Neural cell (in vitro differentiated cells): ENCODE measurements around the gene FBN1. TPM values are rescaled to one million over a fixed set of nuclear protein-coding genes. Genes with fewer than 3 reads are reported as not detected.

Source experiments
- H2AFZ ChIP-seq: fragments of 200-600, 300-800 bp; sonication (generic), shearing (Covaris generic); 2 replicates; pipeline ENCODE4 v1.6.0; 2014; ENCODE audit warnings: low read depth, mild to moderate bottlenecking, antibody characterized with exemption, low read length, moderate library complexity
- H3F3A ChIP-seq: fragments of 200-600 bp; shearing (Covaris generic); 2 replicates; pipeline ENCODE4 v1.6.1; 2016; ENCODE audit warnings: mild to moderate bottlenecking, moderate library complexity, mixed read lengths, antibody characterized with exemption, low read length; ENCODE audit not compliant: insufficient read depth, poor library complexity, severe bottlenecking
- H3K27ac ChIP-seq: fragments of 200-600, 300-800 bp; sonication (generic), shearing (Covaris generic); 2 replicates; pipeline ENCODE4 v1.5.1; 2014; ENCODE audit warnings: mild to moderate bottlenecking, low read length, moderate library complexity
- H3K27me3 ChIP-seq: fragments of 300-800, 200-600 bp; sonication (generic), shearing (Covaris generic); 2 replicates; pipeline ENCODE4 v1.6.0; 2014; ENCODE audit warnings: mild to moderate bottlenecking, low read depth, low read length, moderate library complexity; ENCODE audit not compliant: insufficient read depth
- H3K36me3 ChIP-seq: fragments of 300-800, 200-600 bp; sonication (generic), shearing (Covaris generic); 2 replicates; pipeline ENCODE4 v1.5.1; 2014; ENCODE audit warnings: mild to moderate bottlenecking, antibody characterized with exemption, low read length, moderate library complexity; ENCODE audit not compliant: insufficient read depth
- H3K4me2 ChIP-seq: fragments of 300-800, 200-600 bp; sonication (generic), shearing (Covaris generic); 2 replicates; pipeline ENCODE4 v1.6.0; 2014; ENCODE audit warnings: mild to moderate bottlenecking, low read length
- H3K4me3 ChIP-seq: fragments of 300-800, 200-600 bp; sonication (generic), shearing (Covaris generic); 2 replicates; pipeline ENCODE4 v1.5.1; 2014; ENCODE audit warnings: mild to moderate bottlenecking, low read length, moderate library complexity
- H3K79me2 ChIP-seq: fragments of 200-600 bp; shearing (Covaris generic); replicated peaks from 2 replicates; pipeline ENCODE4 v1.6.0; 2014; ENCODE audit warnings: mild to moderate bottlenecking, low read length, moderate library complexity; ENCODE audit not compliant: insufficient read depth
- H3K9ac ChIP-seq: fragments of 300-800, 200-600 bp; sonication (generic), shearing (Covaris generic); 2 replicates; pipeline ENCODE4 v1.6.1; 2016; ENCODE audit warnings: mild to moderate bottlenecking, low read length, mixed read lengths
- H3K9me2 ChIP-seq: fragments of 200-600 bp; shearing (Covaris generic); 2 replicates; pipeline ENCODE4 v1.6.1; 2016; ENCODE audit warnings: mild to moderate bottlenecking, low read length, mixed read lengths; ENCODE audit not compliant: insufficient read depth
- H3K9me3 ChIP-seq: fragments of 200-600, 300-800 bp; sonication (generic), shearing (Covaris generic); 2 replicates; pipeline ENCODE4 v1.6.1; 2016; ENCODE audit warnings: mild to moderate bottlenecking, mixed run types, low read length, moderate library complexity, mixed read lengths
- H4K20me1 ChIP-seq: fragments of 200-600 bp; shearing (Covaris generic); 2 replicates; pipeline ENCODE4 v1.6.1; 2016; ENCODE audit warnings: mild to moderate bottlenecking, mixed run types; ENCODE audit not compliant: insufficient read depth
- EP300 ChIP-seq: fragments of 450-650 bp; conservative IDR thresholded peaks from 2 replicates; pipeline ENCODE4 v1.6.1; 2014; ENCODE audit warnings: antibody characterized with exemption, mild to moderate bottlenecking, moderate library complexity; ENCODE audit not compliant: poor library complexity, severe bottlenecking
- EZH2 ChIP-seq: fragments of 200-600, 300-800 bp; shearing (Covaris generic), sonication (generic); IDR thresholded peaks from 2 replicates; pipeline ENCODE4 v1.6.1; 2014; ENCODE audit warnings: antibody characterized with exemption, low read length, borderline replicate concordance, mild to moderate bottlenecking; ENCODE audit not compliant: insufficient read depth, poor library complexity, severe bottlenecking
- MXI1 ChIP-seq: fragments of 450-650 bp; conservative IDR thresholded peaks from 2 replicates; pipeline ENCODE4 v1.6.1; 2014; ENCODE audit warnings: antibody characterized with exemption, mild to moderate bottlenecking; ENCODE audit not compliant: poor library complexity, severe bottlenecking
- POLR2AphosphoS5 ChIP-seq: IDR thresholded peaks from 2 replicates; pipeline ENCODE4 v1.6.1; 2012
- RAD21 ChIP-seq: fragments of 450-650 bp; conservative IDR thresholded peaks from 2 replicates; pipeline ENCODE4 v1.6.1; 2014; ENCODE audit warnings: antibody characterized with exemption, mild to moderate bottlenecking, moderate library complexity
- SMC3 ChIP-seq: fragments of 450-650 bp; conservative IDR thresholded peaks from 2 replicates; pipeline ENCODE4 v1.6.1; 2014; ENCODE audit warnings: antibody characterized with exemption, mild to moderate bottlenecking, moderate library complexity; ENCODE audit not compliant: poor library complexity
- TAF1 ChIP-seq: IDR thresholded peaks from 2 replicates; pipeline ENCODE4 v1.6.1; 2012; ENCODE audit warnings: low read depth
- polyA plus RNA-seq: library from polyadenylated mRNA; depleted of rRNA; stranded (reverse); fragments of >200 nt; gene quantifications from 2 replicates; pipeline ENCODE4 v1.2.3, GENCODE V29; 2014
- TF ChIP-seq, protein P1 (sequence below): IDR thresholded peaks from 2 replicates; pipeline ENCODE4 v1.6.1; 2012; ENCODE audit warnings: borderline replicate concordance
- TF ChIP-seq, protein P2 (sequence below): fragments of 450-650 bp; IDR thresholded peaks from 2 replicates; pipeline ENCODE4 v1.5.1; 2014; ENCODE audit warnings: antibody characterized with exemption, mild to moderate bottlenecking, moderate library complexity; ENCODE audit not compliant: poor library complexity, severe bottlenecking

The FBN1 gene
- polyA plus RNA-seq, 1 donor from 2014 or later = 22.0 TPM

DNA sequence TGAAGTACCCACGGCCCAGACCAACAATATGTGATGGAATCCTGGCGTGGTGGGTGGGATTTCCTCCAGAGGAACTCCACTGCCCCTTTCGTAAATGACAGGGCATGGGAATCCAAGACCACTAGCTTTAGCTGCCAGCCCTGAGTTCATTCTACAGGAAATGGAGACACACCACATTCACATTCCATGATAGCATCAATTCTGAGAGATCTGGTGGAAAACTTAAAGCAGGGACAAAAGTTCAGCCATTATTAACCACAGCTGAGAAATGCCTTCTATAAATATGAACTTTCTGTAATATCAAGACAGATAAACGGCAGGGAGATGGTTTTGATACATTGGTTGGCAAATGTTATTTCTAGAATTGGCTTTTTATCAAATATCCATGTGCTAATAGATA, 98.2 kb downstream of the FBN1 start:
- H2AFZ ChIP-seq = no peak overlapping the region
- no peaks in the 10 kb centered on the region for H3K79me2 ChIP-seq
- H3F3A ChIP-seq = no peaks in the 10 kb centered on the region
- H3K9me2 ChIP-seq = no peaks in the 10 kb centered on the region
- no peak overlapping the region for H3K9ac ChIP-seq
- no peaks in the 10 kb centered on the region for H3K36me3 ChIP-seq
- TF ChIP-seq, protein P1, sequence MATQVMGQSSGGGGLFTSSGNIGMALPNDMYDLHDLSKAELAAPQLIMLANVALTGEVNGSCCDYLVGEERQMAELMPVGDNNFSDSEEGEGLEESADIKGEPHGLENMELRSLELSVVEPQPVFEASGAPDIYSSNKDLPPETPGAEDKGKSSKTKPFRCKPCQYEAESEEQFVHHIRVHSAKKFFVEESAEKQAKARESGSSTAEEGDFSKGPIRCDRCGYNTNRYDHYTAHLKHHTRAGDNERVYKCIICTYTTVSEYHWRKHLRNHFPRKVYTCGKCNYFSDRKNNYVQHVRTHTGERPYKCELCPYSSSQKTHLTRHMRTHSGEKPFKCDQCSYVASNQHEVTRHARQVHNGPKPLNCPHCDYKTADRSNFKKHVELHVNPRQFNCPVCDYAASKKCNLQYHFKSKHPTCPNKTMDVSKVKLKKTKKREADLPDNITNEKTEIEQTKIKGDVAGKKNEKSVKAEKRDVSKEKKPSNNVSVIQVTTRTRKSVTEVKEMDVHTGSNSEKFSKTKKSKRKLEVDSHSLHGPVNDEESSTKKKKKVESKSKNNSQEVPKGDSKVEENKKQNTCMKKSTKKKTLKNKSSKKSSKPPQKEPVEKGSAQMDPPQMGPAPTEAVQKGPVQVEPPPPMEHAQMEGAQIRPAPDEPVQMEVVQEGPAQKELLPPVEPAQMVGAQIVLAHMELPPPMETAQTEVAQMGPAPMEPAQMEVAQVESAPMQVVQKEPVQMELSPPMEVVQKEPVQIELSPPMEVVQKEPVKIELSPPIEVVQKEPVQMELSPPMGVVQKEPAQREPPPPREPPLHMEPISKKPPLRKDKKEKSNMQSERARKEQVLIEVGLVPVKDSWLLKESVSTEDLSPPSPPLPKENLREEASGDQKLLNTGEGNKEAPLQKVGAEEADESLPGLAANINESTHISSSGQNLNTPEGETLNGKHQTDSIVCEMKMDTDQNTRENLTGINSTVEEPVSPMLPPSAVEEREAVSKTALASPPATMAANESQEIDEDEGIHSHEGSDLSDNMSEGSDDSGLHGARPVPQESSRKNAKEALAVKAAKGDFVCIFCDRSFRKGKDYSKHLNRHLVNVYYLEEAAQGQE = no peak
- TF ChIP-seq TAF1 = no peak
- TF ChIP-seq, protein P2, sequence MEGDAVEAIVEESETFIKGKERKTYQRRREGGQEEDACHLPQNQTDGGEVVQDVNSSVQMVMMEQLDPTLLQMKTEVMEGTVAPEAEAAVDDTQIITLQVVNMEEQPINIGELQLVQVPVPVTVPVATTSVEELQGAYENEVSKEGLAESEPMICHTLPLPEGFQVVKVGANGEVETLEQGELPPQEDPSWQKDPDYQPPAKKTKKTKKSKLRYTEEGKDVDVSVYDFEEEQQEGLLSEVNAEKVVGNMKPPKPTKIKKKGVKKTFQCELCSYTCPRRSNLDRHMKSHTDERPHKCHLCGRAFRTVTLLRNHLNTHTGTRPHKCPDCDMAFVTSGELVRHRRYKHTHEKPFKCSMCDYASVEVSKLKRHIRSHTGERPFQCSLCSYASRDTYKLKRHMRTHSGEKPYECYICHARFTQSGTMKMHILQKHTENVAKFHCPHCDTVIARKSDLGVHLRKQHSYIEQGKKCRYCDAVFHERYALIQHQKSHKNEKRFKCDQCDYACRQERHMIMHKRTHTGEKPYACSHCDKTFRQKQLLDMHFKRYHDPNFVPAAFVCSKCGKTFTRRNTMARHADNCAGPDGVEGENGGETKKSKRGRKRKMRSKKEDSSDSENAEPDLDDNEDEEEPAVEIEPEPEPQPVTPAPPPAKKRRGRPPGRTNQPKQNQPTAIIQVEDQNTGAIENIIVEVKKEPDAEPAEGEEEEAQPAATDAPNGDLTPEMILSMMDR = no peak
- TF ChIP-seq RAD21 = no peak
- TF ChIP-seq EP300 = no peak
- TF ChIP-seq POLR2AphosphoS5 = no peak
- TF ChIP-seq EZH2 = no peak
- TF ChIP-seq MXI1 = no peak
- no peak for TF ChIP-seq SMC3
- H3K9me3 ChIP-seq = no peaks in the 10 kb centered on the region
- H3K4me2 ChIP-seq = no peak overlapping the region
- no peaks in the 10 kb centered on the region for H4K20me1 ChIP-seq
- H3K4me3 ChIP-seq = no peak overlapping the region
- H3K27me3 ChIP-seq = no peaks in the 10 kb centered on the region
- H3K27ac ChIP-seq = no peak overlapping the region

DNA sequence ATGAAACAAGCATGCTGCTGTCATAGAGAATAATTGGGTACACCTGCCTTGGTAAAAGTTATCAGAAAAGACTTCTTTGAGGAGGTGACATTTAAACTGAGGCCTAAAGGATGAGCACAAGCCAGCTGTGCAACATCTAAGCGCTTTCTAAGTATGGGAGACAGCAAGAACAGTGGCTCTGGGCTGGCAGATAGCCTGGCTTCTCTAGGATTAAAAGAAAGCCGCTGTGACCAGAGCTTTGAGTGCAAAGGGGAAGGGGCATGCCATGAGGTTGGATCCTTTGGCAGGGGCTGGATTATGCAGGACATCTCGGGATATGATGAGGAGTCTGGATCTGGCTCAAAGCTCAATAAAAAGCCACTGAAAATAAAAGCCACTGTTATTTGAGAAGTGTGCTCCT, 99.2 kb downstream of the FBN1 start:
- Histone ChIP-seq H3K27ac (no peak overlapping the region), H3K4me3 (no peak overlapping the region), H3K9me2 (no peaks in the 10 kb centered on the region), H3K9me3 (no peaks in the 10 kb centered on the region), H4K20me1 (no peaks in the 10 kb centered on the region), H2AFZ (no peak overlapping the region), H3K27me3 (no peaks in the 10 kb centered on the region), H3K4me2 (no peak overlapping the region), H3K79me2 (no peaks in the 10 kb centered on the region), H3K9ac (no peak overlapping the region), H3K36me3 (no peaks in the 10 kb centered on the region), H3F3A (no peaks in the 10 kb centered on the region)
- TF ChIP-seq EP300 (no peak), RAD21 (no peak), EZH2 (no peak), TAF1 (no peak), POLR2AphosphoS5 (no peak), MXI1 (no peak), SMC3 (no peak)
- TF ChIP-seq, protein P2 = no peak
- TF ChIP-seq, protein P1 = no peak
